Sigmoid colon (tissue), 7 donors: ENCODE data around the gene PLA2G15. TPM values are rescaled to one million over a fixed set of nuclear protein-coding genes. Genes with fewer than 3 reads are reported as not detected.

Experiments used
- DNase-seq: peaks from one replicate; pipeline ENCODE4 v3.0.0-alpha.2; 2019
- H3K27ac ChIP-seq, 4 donors: fragments of 200-600 bp; sonication (generic); one replicate each; pipeline ENCODE4 v1.5.1; 2016 to 2019; ENCODE audit warnings: mild to moderate bottlenecking in 1 of 4
- H3K27me3 ChIP-seq, 3 donors: fragments of 200-600 bp; sonication (generic); one replicate each; pipeline ENCODE4 v1.5.1; 2019; ENCODE audit warnings: mild to moderate bottlenecking in 1 of 3
- H3K36me3 ChIP-seq, 4 donors: fragments of 200-600 bp; sonication (generic); one replicate each; pipeline ENCODE4 v1.5.1; 2016 to 2019
- H3K4me1 ChIP-seq, 4 donors: fragments of 200-600 bp; sonication (generic); one replicate each; pipeline ENCODE4 v1.5.1; 2017 to 2019
- H3K4me3 ChIP-seq, 4 donors: fragments of 200-600 bp; sonication (generic); one replicate each; pipeline ENCODE4 v1.5.1; 2017 to 2019; ENCODE audit warnings: mild to moderate bottlenecking in 2 of 4, moderate library complexity in 1 of 4
- H3K9me3 ChIP-seq, 4 donors: fragments of 200-600 bp in 3 of 4; sonication (generic) in 3 of 4; one replicate each; pipeline versions ENCODE4 v1.5.1 to v1.6.1; 2013 to 2019
- EP300 ChIP-seq, 4 donors: sonication (generic); formaldehyde crosslinking; IDR thresholded peaks; one replicate each; pipeline ENCODE4 v1.6.1; 2017; ENCODE audit warnings: antibody characterized with exemption in 4 of 4
- POLR2A ChIP-seq, 2 donors: fragments of 450-650 bp; IDR thresholded peaks; one replicate each; pipeline ENCODE4 v1.6.1; 2016; ENCODE audit warnings: antibody characterized with exemption in 2 of 2, mild to moderate bottlenecking in 2 of 2, moderate library complexity in 2 of 2
- POLR2AphosphoS5 ChIP-seq, 4 donors: sonication (generic); formaldehyde crosslinking; IDR thresholded peaks; one replicate each; pipeline ENCODE4 v1.6.1; 2017; ENCODE audit warnings: antibody characterized with exemption in 4 of 4
- WGBS, 2 donors: extraction: QIAGEN DNeasy Blood & Tissue Kit; methylation state at CpG; one replicate each; pipeline ENCODE4 v1.1.7; 2013; 5-methylcytosine and 5-hydroxymethylcytosine counted together
- intact Hi-C: fragments of 100-400 bp; cut with DNase I; formaldehyde crosslinking; loops from one replicate; pipeline ENCODE4 v1.15.1; 2023
- polyA plus RNA-seq, 3 donors: library from polyadenylated mRNA; stranded (reverse); fragments of 200-250 nt; gene quantifications; one replicate each; pipeline ENCODE4 v1.2.3, GENCODE V29; 2013
- total RNA-seq, 4 donors: library from RNA; depleted of rRNA; stranded (reverse); fragments of >200 nt; gene quantifications; one replicate each; pipeline ENCODE4 v1.1.0, GENCODE V29; 2016
- TF ChIP-seq, protein P1 (sequence below), 4 experiments: fragments of 450-650 bp in 3 of 4; fragments of 200-600 bp in 1 of 4; IDR thresholded peaks; one replicate each; pipeline ENCODE4 v1.5.1; 2016 to 2019; ENCODE audit warnings: antibody characterized with exemption in 4 of 4, mild to moderate bottlenecking in 3 of 4, moderate library complexity in 2 of 4
- donor health status: healthy with polysubstance abuse.
- donor health status: Bipolar disorder and iron deficiency.
- donor health status: healthy.

Gene PLA2G15
- total and polyA plus RNA-seq, 7 donors: 4.2 to 15.7 (median 10.2) TPM

DNA sequence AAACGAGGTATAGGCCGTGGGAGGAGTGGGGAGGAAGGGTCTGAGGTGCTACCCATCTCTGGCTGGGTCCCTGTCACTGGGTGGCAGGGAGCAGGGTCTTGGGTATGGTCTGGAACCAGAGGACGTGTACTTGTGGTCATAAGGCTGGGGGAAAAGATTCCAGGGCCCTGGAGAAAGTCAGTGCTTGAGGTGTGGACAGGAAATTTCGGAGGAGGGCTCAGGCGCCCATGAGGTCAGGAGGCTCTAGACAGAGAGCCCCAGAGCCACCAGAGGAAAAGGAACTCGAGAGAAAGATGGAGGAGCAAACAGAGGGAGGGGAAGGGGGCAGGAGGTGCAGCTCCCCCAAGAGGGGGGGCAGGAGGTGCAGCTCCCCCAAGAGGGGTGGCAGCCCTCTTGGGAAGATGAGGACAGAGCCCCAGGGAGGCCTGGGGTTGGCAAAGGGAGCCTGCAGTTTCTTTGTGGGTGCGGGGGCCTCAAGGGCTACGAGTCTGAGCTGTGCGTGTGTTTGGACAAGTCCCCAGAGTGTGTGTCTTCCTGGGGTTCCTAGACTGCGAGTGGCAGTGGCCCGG lies 18.5 kb downstream of the PLA2G15 start:
- Histone ChIP-seq H3K4me1 (peaks cover 0 to 47% (median 34%) of the 10 kb centered on the region in 4 donors), H3K4me3 (peak overlapping the region; percentile 78 to 84 (median 82)), H3K9me3 (no peaks in the 10 kb centered on the region), H3K36me3 (peaks cover 6 to 23% (median 12%) of the 10 kb centered on the region in 4 donors), H3K27ac (peak overlapping the region; percentile 97 to 99 (median 98)), H3K27me3 (no peaks in the 10 kb centered on the region)
- intact Hi-C loops: loop anchor here (5.0 kb wide), 1 partner anchor 49 kb away; the partner anchor contains the start of genes PRMT7 and SLC7A6OS
- TF ChIP-seq POLR2A (IDR thresholded peaks at IDR 0.05) (no peak), EP300 (IDR thresholded peaks at IDR 0.05) (no peak), POLR2AphosphoS5 (IDR thresholded peaks at IDR 0.05) (no peak)
- TF ChIP-seq, protein P1, sequence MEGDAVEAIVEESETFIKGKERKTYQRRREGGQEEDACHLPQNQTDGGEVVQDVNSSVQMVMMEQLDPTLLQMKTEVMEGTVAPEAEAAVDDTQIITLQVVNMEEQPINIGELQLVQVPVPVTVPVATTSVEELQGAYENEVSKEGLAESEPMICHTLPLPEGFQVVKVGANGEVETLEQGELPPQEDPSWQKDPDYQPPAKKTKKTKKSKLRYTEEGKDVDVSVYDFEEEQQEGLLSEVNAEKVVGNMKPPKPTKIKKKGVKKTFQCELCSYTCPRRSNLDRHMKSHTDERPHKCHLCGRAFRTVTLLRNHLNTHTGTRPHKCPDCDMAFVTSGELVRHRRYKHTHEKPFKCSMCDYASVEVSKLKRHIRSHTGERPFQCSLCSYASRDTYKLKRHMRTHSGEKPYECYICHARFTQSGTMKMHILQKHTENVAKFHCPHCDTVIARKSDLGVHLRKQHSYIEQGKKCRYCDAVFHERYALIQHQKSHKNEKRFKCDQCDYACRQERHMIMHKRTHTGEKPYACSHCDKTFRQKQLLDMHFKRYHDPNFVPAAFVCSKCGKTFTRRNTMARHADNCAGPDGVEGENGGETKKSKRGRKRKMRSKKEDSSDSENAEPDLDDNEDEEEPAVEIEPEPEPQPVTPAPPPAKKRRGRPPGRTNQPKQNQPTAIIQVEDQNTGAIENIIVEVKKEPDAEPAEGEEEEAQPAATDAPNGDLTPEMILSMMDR (IDR thresholded peaks at IDR 0.05): no peak
- DNase-seq: no peak
- WGBS, 2 donors: 35 to 36% methylated on average over 11 of the region's 11 CpGs

DNA sequence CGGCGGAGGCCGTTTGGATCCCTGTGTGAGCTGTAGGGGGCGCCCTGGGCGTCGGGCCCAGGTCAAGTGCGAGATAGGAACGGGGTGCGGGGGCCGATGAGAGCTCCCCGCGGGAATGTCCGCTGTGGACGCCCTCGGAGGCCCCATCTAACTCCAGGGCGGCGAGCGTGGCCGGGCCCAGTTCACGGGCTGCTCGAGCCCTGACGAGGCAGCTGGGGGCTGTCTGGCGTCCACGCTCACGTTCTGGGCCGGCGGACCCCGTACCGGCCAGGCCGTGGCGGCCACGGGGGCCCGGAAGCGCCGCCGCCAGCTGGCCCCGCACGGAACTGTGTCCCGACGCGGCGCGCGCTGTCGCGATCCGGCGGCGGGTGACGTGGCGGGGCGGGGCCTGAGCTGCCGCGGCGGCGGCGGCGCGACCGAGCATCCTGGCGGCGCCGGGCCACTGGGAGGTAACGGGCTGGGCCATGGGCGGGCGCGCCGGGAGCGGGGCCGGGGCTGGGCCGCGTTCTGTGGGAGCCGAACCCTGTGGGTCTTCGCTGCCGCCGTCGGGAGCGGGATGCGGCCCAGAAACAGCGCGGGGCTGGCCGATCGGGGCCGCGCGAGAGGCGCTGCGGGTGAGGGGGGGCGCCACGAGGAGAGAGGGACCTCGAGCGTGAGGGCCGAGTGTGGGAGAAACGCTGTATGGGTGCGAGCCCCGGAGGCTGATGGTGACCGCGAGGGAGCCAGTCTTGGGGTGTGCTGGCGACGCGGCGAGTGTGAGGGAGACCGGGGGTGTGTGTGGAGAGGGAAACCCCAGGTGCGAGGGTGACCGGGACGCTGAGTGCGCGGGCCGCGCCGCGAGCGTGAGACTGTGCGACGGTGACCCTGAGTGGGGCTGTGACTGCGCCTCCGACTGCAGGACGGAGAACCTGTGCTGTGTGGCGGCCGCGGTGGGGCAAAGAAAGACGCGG lies 19.2 kb downstream of the PLA2G15 start, which contains the start of gene SLC7A6:
TSS of gene SLC7A6 (plus strand) at position 399 of the 950 bp plus-strand sequence. CDS start 10,201 bp downstream, outside the sequence.
- intact Hi-C loops: loop anchor here (5.0 kb wide), 1 partner anchor 48 kb away; the partner anchor contains the start of genes PRMT7 and SLC7A6OS
- Histone ChIP-seq H3K9me3 (no peaks in the 10 kb centered on the region), H3K4me1 (peaks cover 0 to 39% (median 32%) of the 10 kb centered on the region in 4 donors), H3K4me3 (peak within 1 kb of the TSS; percentile 78 to 84 (median 82)), H3K27me3 (no peaks in the 10 kb centered on the region), H3K27ac (peak within 1 kb of the TSS; percentile 97 to 99 (median 98)), H3K36me3 (peaks cover 4 to 15% (median 9%) of the 10 kb centered on the region in 4 donors)
- TF ChIP-seq EP300 (IDR thresholded peaks at IDR 0.05) (no peak), POLR2AphosphoS5 (IDR thresholded peaks at IDR 0.05) (peak in 3 of 4 donors; percentile 30 to 71 (median 70)), POLR2A (IDR thresholded peaks at IDR 0.05) (no peak)
- TF ChIP-seq, protein P1 (IDR thresholded peaks at IDR 0.05): peak; percentile 19 to 62 (median 60)
- 0% methylated on average over 123 of the region's 123 CpGs for WGBS, 2 donors
- DNase-seq: peak; percentile 85

DNA sequence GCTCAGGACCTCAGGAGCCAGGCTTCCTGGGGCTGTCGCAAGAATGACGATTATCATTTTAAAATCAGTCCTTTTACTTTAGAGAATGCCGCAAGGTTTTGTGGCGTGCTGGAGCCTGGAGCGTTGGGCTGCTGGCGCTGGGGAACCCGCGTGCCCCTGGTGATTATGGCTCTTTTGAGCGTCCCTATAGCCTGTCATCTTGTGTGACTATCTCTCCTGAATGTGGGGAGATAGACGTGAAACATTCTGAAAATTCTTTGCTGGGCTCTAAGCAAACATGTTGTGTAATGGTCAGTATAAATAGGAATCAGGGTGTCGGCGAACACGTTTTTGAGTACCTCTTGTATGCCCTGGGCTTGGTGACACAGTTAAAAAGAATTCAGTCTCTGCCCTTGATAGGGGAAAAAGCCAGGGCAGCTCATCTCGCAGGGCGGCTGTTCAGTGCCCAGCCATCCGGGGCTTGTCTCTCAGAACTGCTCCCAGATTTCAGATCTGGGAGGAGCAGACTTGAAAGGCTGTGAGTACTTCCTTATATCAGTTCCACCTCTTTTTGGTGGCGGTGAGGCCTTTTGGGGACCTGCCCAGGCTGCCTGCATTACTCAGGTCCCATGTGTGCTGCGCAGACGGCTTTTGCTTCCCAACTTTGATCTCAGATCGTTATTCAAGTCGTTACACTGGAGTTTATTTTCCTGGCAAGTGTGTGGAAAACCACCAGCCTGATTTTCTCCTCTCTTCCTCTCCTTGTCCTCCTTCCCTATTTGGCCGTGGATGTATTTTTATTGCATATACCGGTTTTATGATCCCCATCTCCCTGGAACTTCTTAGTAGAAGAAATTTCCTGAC lies 20.1 kb downstream of the PLA2G15 start:
- Histone ChIP-seq H3K36me3 (peaks cover 0 to 6% (median 2%) of the 10 kb centered on the region in 4 donors), H3K4me3 (peak overlapping the region; percentile 78 to 84 (median 82)), H3K9me3 (no peaks in the 10 kb centered on the region), H3K27ac (peak overlapping the region; percentile 97 to 99 (median 98)), H3K27me3 (no peaks in the 10 kb centered on the region), H3K4me1 (peaks cover 0 to 42% (median 30%) of the 10 kb centered on the region in 4 donors)
- DNase-seq: peak; percentile 87
- intact Hi-C loops: no loop called here
- WGBS, 2 donors: 1 to 7% methylated on average over 23 of the region's 23 CpGs
- TF ChIP-seq POLR2AphosphoS5 (IDR thresholded peaks at IDR 0.05) (peak; percentile 34 to 73 (median 51)), EP300 (IDR thresholded peaks at IDR 0.05) (no peak)

DNA sequence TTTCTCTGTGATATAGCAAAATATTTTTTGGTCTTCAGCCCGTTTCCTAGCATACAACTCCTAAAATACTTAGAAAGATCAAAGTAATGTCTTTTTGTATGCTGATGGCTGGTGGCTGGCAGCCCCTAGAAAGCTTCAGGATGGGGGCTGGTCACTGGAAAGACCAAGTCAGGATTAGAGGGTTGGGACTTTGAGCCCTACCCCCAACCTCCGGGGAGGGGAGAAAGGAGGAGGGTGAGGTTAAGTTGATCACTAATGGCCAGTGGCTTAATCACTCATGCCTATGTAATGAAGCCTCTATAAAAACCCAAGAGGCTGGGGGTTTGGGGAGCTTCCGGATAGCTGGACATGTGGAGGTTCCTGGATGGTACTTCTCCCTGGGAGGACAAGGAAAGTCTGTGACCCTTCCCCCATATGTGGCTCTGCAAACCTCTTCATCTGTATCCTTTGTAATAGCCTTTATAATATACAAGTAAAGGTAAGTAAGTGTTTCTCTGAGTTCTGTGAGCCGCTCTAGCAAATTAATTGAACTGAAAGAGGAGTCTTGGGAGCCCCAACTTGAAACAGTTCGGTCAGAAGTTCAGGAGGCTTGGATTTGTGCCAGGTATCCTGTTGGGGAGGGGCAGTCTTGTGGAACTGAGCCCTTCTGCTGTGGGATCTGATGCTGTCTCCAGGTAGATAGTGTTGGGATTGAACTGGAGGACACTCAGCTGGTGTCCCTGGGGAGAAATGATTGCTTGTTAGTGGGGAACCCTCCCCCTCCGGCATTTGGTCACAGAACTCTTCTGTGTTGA lies 22.6 kb downstream of the PLA2G15 start:
- 37 to 65% methylated on average over 6 of the region's 6 CpGs for WGBS, 2 donors
- intact Hi-C loops: no loop called here
- Histone ChIP-seq H3K9me3 (no peaks in the 10 kb centered on the region), H3K4me1 (peaks cover 0 to 38% (median 26%) of the 10 kb centered on the region in 4 donors), H3K36me3 (no peaks in the 10 kb centered on the region), H3K27ac (peak overlapping the region in 1 of 4 donors; percentile 16), H3K27me3 (no peaks in the 10 kb centered on the region), H3K4me3 (no peak overlapping the region)
- DNase-seq: no peak
- no peak for TF ChIP-seq EP300 (IDR thresholded peaks at IDR 0.05)
- TF ChIP-seq, protein P1 (IDR thresholded peaks at IDR 0.05): no peak
- TF ChIP-seq POLR2A (IDR thresholded peaks at IDR 0.05): no peak
- TF ChIP-seq POLR2AphosphoS5 (IDR thresholded peaks at IDR 0.05): no peak
